SW 1271 (cell line): ENCODE data around the gene FLT4.

Experiments
- DNase-seq, 2 experiments: peaks; one replicate each; lab custom pipeline; 2025; lab: John Stamatoyannopoulos, UW

Gene FLT4

GRCh38 chr5:180592176-180592575, 57.2 kb downstream of the FLT4 start:
- DNase-seq, result no peak

- no peak for DNase-seq
These were observed 58.0 kb downstream of the FLT4 start, which contains the start of gene SCGB3A1 for GRCh38 chr5:180591311-180591887. TSS of gene SCGB3A1 (minus strand) at chr5:180591499. CDS start at chr5:180591462, 37 bp downstream.

GRCh38 chr5:180590543-180591310, 58.7 kb downstream of the FLT4 start:
- no peak for DNase-seq

DNA sequence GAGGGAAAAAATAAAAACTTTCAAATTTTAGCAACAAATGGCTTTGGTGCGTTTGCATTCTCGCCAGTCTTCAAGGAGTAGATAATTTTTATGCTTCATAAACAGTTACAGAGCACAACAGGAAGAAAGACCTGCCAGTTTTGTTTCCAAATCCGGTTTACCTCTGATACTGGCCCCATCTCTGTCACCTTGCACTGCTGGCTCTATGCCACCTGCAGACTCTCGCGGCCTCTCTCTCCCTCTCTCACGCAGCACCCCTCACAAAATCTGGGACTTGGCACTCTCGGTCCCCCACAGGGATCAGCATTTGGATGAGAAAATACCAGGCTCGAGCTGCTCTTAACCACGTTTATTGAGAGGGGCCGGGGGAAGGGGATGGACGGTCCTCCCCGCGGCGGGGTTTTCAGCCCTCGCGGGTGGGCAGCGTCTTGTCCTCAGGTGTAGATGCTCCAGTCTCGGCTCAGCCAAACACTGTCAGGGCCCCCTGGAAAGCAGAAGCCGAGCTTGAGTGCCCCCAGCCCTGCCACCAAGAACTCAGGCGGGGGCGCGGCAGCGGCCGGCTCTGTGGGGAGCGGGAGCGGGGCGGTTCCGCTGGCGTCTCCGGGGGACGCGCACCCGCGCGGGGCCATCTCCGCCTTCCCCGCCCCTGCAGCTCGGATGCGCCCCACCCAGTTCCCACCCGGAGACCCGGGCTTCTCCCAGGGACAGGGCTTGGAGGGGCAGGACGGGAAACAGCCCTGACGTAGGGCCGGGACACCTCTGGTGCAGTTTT, 59.4 kb downstream of the FLT4 start:
- no peak for DNase-seq

DNA sequence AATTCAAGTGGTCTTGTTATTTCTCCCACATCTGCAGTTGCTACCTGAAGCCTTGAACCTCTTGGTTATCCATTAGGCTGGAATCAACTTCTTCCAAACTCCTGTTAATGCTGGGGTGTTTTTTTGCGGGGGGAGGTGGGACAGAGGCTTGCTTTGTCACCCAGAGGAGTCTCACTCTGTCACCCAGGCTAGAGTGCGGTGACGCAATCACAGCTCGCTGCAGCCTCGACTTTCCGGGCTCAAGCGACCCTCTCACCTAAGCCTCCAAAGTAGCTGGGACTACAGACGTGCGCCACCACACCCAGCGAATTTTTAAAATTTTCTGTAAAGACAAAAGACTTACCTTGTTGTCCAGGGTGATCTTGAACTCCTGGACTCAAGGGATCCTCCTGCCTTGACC, 62.5 kb downstream of the FLT4 start:
- DNase-seq, result no peak

DNA sequence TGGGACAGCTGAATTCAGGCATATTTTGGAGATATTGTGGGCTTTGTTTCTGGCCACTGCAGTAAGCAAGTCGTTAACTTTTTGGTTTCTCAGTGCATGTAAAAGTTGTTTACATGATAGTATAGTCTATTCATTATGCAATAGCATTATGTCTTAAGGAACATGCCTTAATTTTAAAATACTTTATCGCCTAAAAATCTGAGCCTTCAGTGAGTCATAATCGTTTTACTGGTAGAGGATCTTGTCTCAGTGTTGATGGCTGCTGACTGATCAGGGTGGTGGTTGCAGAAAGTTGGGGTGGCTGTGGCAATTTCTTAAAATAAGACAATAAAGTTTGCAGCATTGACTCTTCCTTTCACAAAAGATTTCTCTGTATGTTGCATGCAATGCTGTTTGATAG, 63.2 kb downstream of the FLT4 start:
- DNase-seq, result no peak

GRCh38 chr5:180583738-180584137, 65.7 kb downstream of the FLT4 start:
- no peak for DNase-seq

- no peak for DNase-seq
These were observed 68.7 kb downstream of the FLT4 start for GRCh38 chr5:180580681-180581080.

DNA sequence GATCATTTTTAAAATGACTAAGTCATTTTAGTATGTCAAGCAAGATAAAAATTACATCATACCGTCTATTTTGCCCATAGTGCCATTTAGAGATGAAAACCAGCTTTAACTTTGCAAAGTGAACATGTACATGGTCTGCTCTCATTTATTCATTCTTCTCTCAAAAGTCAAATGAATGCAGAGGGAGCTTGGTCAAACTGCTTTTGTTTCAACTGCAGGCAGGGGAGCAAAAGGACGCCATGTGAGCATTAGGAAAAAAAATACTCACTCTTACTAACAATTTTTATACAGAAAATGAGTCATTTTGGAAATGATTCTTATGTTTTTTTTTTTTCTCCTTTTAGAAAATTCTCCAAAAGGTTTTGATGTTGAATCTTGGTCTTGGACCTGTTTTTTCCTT, 73.8 kb downstream of the FLT4 start:
- DNase-seq, result no peak

- DNase-seq, result no peak
These were observed 80.5 kb downstream of the FLT4 start for GRCh38 chr5:180568914-180569313.

DNA sequence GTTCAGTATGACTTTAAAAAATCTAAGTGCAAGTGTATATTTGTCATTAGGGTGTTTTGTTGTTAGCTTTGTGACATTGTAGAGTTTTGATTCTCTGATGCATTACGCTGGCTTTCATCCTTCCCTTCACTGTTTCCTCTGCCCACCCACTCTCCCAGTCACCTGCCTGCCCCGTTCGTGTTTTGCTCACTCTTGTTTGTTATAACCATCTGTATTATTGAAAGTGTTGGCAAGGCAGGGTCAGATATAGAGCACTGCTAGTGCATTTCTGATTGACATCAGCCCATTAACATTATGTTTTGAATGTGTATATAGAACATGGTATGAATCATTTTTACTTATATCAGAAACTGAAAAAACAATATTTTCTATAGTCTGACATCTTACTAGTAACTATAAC, 85.4 kb downstream of the FLT4 start:
- no peak for DNase-seq

DNA sequence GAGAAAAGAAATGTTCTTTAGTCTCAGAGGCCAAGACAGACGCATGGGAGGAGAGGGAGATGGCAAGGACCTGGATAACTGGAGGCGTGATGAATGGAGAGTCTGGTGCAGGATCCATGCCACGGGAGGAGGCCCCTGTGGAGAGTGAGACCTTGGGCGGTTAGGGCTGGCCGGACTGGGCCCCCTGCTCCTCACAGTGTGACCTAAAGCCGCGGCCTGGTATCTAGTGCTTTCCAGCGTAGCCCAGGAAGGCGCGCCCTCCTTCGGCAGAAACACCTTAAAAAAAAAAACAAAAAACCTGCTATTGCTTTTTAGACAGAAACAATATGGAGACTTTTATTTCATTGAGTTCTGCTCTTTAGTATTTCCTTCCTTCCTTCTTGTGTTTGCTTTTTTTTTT, 91.2 kb downstream of the FLT4 start:
- no peak for DNase-seq

DNA sequence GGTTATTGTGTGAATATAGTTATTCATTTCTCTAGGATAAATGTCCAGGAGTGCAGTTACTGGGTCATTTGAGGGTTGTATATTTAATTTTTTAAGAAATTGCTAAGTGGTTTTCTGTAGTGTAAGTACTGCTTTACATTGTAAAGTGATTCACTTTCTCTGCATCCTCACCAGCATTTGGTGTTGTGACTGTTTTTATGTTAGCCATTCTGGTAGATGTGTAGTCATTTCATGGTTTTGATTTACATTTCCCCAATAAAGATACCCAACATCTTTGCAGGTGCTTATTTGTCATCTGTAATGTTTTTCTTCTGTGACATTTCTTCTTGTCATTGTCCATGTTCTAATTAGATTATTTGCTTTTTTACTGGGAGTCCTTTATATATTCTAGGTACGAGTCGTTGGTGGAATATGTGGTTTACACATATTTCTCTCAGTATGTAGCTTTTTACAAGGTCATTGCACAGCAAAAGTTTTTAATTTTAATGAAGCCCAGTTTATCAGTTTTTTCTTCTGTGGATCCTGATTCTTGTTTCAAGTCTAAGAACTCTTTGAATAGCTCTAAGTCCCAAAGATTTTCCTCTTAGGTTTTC, 92.1 kb downstream of the FLT4 start:
- no peak for DNase-seq

DNA sequence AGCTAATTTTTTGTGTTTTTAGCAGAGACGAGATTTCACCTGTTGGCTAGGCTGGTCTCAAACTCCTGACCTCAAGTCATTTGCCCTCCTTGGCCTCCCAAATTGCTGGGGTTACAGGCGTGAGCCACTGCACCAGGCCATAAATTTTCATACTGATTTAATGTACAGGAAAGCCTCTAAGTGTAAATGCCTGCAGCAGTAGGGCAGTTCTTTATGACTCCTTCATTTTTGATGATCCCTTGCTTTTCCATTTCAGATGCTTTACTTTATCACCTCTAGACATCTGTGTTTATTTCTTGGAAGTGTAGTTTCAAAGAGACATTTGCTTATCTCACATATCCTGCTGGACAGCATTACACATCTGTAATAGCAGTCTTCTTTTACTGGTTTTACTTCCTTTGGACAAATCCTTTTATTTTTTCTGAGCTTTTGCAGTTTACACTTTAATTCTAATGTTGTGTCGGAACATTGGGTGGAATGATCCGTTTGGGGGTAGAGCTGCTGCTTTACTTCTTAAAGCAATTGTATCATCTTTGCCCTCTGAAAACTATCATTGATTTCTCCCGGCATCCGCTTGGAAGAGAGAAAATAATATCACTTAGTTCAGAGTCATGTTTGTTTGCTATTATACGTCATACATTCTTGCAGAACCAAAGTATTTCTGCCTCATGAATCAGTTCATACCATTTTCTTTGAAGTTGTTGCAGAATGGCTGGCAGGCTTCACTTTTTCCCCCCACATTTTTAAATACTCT, 94.1 kb downstream of the FLT4 start:
- no peak for DNase-seq

GRCh38 chr5:180553530-180553929, 95.9 kb downstream of the FLT4 start:
- DNase-seq, result no peak
